HL-60 (cell line): Measurements from ENCODE around the gene NENF.

ENCODE experiments used
- DNase-seq, 2 experiments: peaks; one replicate each; pipeline ENCODE4 v3.0.0-alpha.2; 2010 to 2020; ENCODE audit warnings: low read depth in 1 of 2, low spot score in 1 of 2
- H3K27ac ChIP-seq: fragments of 250-450 bp; sonication (Bioruptor Pico); replicated peaks from 2 replicates; pipeline ENCODE4 v1.5.1; 2020; ENCODE audit warnings: mild to moderate bottlenecking, moderate library complexity
- H3K27me3 ChIP-seq: fragments of 250-450 bp; sonication (Bioruptor Pico); 2 replicates; pipeline ENCODE4 v1.5.1; 2021; ENCODE audit warnings: mild to moderate bottlenecking, moderate library complexity; ENCODE audit not compliant: insufficient read depth, poor library complexity, severe bottlenecking
- H3K4me3 ChIP-seq: replicated peaks from 2 replicates; pipeline ENCODE4 v1.5.1; 2011; ENCODE audit warnings: mild to moderate bottlenecking, control low read depth, low read length; ENCODE audit not compliant: insufficient read depth
- CTCF ChIP-seq: IDR thresholded peaks from one replicate; pipeline ENCODE4 v1.5.1; 2011; ENCODE audit warnings: low read length, control low read depth, inconsistent platforms; ENCODE audit not compliant: insufficient read depth
- GABPA ChIP-seq: IDR thresholded peaks from 2 replicates; pipeline ENCODE4 v1.6.1; 2012; ENCODE audit warnings: low read depth
- POLR2AphosphoS5 ChIP-seq: IDR thresholded peaks from 2 replicates; pipeline ENCODE4 v1.6.1; 2012; ENCODE audit warnings: low read depth
- REST ChIP-seq: IDR thresholded peaks from 2 replicates; pipeline ENCODE4 v1.6.1; 2012; ENCODE audit warnings: low read depth; ENCODE audit not compliant: insufficient replicate concordance
- SPI1 ChIP-seq: IDR thresholded peaks from 2 replicates; pipeline ENCODE4 v1.6.1; 2012; ENCODE audit warnings: low read depth, mild to moderate bottlenecking, borderline replicate concordance

The NENF gene

DNA sequence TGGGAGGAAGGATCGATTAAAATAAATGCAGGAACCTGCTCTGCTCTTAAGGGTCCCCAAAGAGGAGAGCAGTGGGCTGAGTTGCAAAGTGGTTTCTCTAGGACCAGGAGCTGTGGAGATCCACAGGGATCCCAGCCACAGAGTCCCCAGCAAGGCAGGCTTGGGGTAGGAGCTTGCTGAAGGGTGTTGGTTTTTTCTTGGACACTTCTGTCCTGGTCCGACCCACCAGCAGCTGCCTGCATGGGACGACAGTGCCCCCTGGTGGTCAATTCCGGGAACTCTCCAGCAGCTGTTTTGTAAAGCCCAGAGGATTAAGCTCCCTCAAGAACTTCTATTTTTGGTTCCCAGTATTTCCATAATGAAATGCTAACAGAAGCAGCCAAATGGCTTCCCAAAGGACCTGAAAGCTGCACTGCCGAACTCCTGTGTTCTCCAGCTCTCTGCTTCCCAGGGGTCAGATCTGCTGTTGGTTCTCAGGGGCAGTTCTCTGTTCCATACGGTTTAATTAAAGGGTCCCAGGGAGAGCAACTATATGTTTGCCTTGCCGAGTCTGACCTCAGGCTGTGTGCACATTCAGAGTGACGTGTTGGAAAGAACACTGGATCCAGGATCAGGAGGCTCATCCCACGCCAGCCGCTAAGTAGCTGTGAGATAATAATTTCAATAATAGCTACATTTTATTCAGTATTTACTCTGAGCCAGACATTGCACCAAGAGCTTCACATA lies 23.2 kb downstream of the NENF start:
- Histone ChIP-seq H3K4me3 (no peak overlapping the region), H3K27me3 (no peaks in the 10 kb centered on the region), H3K27ac (no peak overlapping the region)
- peak; percentile 64 to 80 for DNase-seq
- no peak for TF ChIP-seq REST
- peak; percentile 95 for TF ChIP-seq CTCF

GRCh38 chr1:212457740-212458338 lies 25.1 kb downstream of the NENF start:
- H3K27me3 ChIP-seq, result no peaks in the 10 kb centered on the region
- TF ChIP-seq CTCF (peak; percentile 65), REST (no peak)
- no peak overlapping the region for H3K27ac ChIP-seq
- peak; percentile 45 to 74 for DNase-seq
- H3K4me3 ChIP-seq, result no peak overlapping the region

DNA sequence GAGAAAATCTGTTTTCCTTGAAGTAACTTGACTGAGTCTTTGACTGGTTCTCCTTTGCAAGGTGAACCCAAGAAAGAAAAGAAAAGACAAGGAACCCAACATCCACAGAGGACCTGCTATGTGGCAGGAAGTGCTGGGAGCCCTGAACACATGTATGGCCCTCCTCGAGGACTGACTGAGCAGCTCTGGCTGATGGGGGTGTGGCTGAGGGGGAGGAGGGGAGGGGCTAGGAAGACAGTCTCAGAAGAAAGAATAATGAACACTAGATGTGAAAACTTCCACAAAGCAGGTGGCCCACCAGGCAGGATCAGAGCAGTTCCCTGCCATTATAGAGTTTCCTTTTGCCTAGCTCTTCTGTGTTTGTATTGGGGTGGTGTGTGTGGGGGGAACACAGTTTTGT lies 26.1 kb downstream of the NENF start:
- H3K27ac ChIP-seq, result no peak overlapping the region

More for the DNA sequence above, 26.1 kb downstream of the NENF start:
- H3K4me3 ChIP-seq, result no peak overlapping the region
- H3K27me3 ChIP-seq, result no peaks in the 10 kb centered on the region
- DNase-seq, result no peak
- TF ChIP-seq REST (no peak), CTCF (no peak), POLR2AphosphoS5 (no peak), GABPA (no peak), SPI1 (no peak)
